ENCODE results near the gene ACOT13.

ACOT13 gene

GRCh38 chr6:24666641-24667377, at the start of gene ACOT13, which contains the start of gene TDP2:
Gene ACOT13 (plus strand): TSS chr6:24667077. CDS start chr6:24667264, 187 bp downstream.
Gene TDP2 (minus strand): TSS chr6:24666899. CDS start chr6:24666862, 37 bp downstream.
- no peak for TF ChIP-seq CTCF (IDR thresholded peaks at IDR 0.05)

GRCh38 chr6:24619661-24620060, 47.2 kb upstream of the ACOT13 start:
- TF ChIP-seq CTCF (IDR thresholded peaks at IDR 0.05) = no peak

- no peak for TF ChIP-seq CTCF (IDR thresholded peaks at IDR 0.05)
Observed at GRCh38 chr6:24620637-24621036, 46.2 kb upstream of the ACOT13 start.

GRCh38 chr6:24621626-24622289, 45.1 kb upstream of the ACOT13 start:
- no peak for TF ChIP-seq CTCF (IDR thresholded peaks at IDR 0.05)

GRCh38 chr6:24630856-24631505, 35.9 kb upstream of the ACOT13 start:
- no peak for TF ChIP-seq CTCF (IDR thresholded peaks at IDR 0.05)

GRCh38 chr6:24631671-24632070, 35.2 kb upstream of the ACOT13 start:
- TF ChIP-seq CTCF (IDR thresholded peaks at IDR 0.05) = no peak

GRCh38 chr6:24632573-24632972, 34.3 kb upstream of the ACOT13 start:
- no peak for TF ChIP-seq CTCF (IDR thresholded peaks at IDR 0.05)

All from LNCAP (cell line).